CD4-positive, alpha-beta T cell (primary cell): ENCODE measurements around the gene C1QA. TPM values are rescaled to one million over a fixed set of nuclear protein-coding genes. Genes with fewer than 3 reads are reported as not detected.

ENCODE experiments used
- ATAC-seq: fragments of 200-7000 bp; cut with Tn5 transposase; one replicate; pipeline ENCODE4 v1.10.0; 2022; ENCODE audit warnings: mild to moderate bottlenecking; ENCODE audit not compliant: poor library complexity
- CTCF ChIA-PET: fragments of 350-600 bp; sonication (Branson Sonifier 250); formaldehyde crosslinking; loops from one replicate; lab custom pipeline; 2021; ENCODE audit warnings: antibody characterized with exemption, inconsistent platforms; lab: Charles Lee
- POLR2A ChIA-PET: fragments of 350-600 bp; sonication (Branson Sonifier 250); formaldehyde crosslinking; loops from one replicate; lab custom pipeline; 2021; ENCODE audit warnings: antibody characterized with exemption, inconsistent platforms; lab: Charles Lee
- DNase-seq, 14 experiments: peaks; one replicate each; pipeline ENCODE4 v3.0.0-alpha.2; 2013 to 2020; ENCODE audit warnings: mixed read lengths in 2 of 14
- H3K27ac ChIP-seq, 2 donors: one replicate each; pipeline versions ENCODE4 v1.5.1 to v1.7.0; 2013; ENCODE audit warnings: low read length in 2 of 2, low read depth in 1 of 2, mild to moderate bottlenecking in 1 of 2
- H3K27me3 ChIP-seq, 2 experiments: 1 replicate in 1 of 2; 2 replicates in 1 of 2; pipeline versions ENCODE4 v1.6.1 to v1.7.0; 2013; ENCODE audit warnings: low read length in 2 of 2, control low read depth in 1 of 2, mild to moderate bottlenecking in 1 of 2, moderate library complexity in 1 of 2; ENCODE audit not compliant: insufficient read depth in 2 of 2, control insufficient read depth in 1 of 2
- H3K36me3 ChIP-seq: one replicate; pipeline ENCODE4 v1.6.1; 2013; ENCODE audit warnings: low read length, control low read depth; ENCODE audit not compliant: insufficient read depth
- H3K4me1 ChIP-seq: one replicate; pipeline ENCODE4 v1.6.1; 2013; ENCODE audit warnings: low read length, control low read depth; ENCODE audit not compliant: insufficient read depth
- H3K4me3 ChIP-seq: one replicate; pipeline ENCODE4 v1.5.1; 2013; ENCODE audit warnings: mild to moderate bottlenecking, low read length, moderate library complexity
- H3K9me3 ChIP-seq, 2 experiments: 1 replicate in 1 of 2; 2 replicates in 1 of 2; pipeline versions ENCODE4 v1.6.1 to v1.7.0; 2013; ENCODE audit warnings: low read length in 2 of 2, mild to moderate bottlenecking in 2 of 2, control low read depth in 1 of 2, moderate library complexity in 1 of 2; ENCODE audit not compliant: control insufficient read depth in 1 of 2, insufficient read depth in 1 of 2
- H3K27ac Mint-ChIP-seq: one replicate; pipeline ENCODE4 v1.8.0; 2020; ENCODE audit warnings: mixed read lengths
- H3K27me3 Mint-ChIP-seq: one replicate; pipeline ENCODE4 v1.8.0; 2021; ENCODE audit warnings: mixed read lengths
- H3K36me3 Mint-ChIP-seq: one replicate; pipeline ENCODE4 v1.8.0; 2021; ENCODE audit warnings: low read depth, mixed read lengths
- H3K4me1 Mint-ChIP-seq: one replicate; pipeline ENCODE4 v1.8.0; 2021; ENCODE audit warnings: low read depth, mixed read lengths
- H3K4me3 Mint-ChIP-seq: one replicate; pipeline ENCODE4 v1.8.0; 2020; ENCODE audit warnings: mild to moderate bottlenecking, mixed read lengths
- H3K9me3 Mint-ChIP-seq: one replicate; pipeline ENCODE4 v1.8.0; 2020; ENCODE audit warnings: mixed read lengths
- CTCF ChIP-seq: fragments of 200-600 bp; IDR thresholded peaks from one replicate; pipeline ENCODE4 v1.8.0; 2022; ENCODE audit warnings: antibody characterized with exemption, mild to moderate bottlenecking
- intact Hi-C, 2 experiments: fragments of 100-400 bp; cut with DNase I in 1 of 2; cut with micrococcal nuclease in 1 of 2; formaldehyde crosslinking; loops; one replicate each; pipeline versions ENCODE4 v1.15.1 to v1.9.0; 2023 to 2025; cut with DNase I, micrococcal nuclease
- polyA plus RNA-seq, 2 donors: library from polyadenylated mRNA; unstranded; fragments of 120-200 nt; gene quantifications; one replicate each; pipeline ENCODE4 v1.2.1, GENCODE V29; 2013
- total RNA-seq, 174 experiments: library from RNA in 2 of 174; stranded (reverse) in 2 of 174; gene quantifications; one replicate each; pipeline ENCODE4 v1.2.3 and lab custom pipeline; 2021 to 2026

Gene C1QA
- total RNA-seq (not detected), total RNA-seq (lab: John Stamatoyannopoulos, UW) (0 to 0.53 (median 0) reads per million in 172 experiments)
- polyA plus RNA-seq (2013, experiment 1 of 2), result 2.5 TPM
- polyA plus RNA-seq (2013, experiment 2 of 2), result 2.2 TPM

GRCh38 chr1:22636353-22636752, at the start of gene C1QA:
C1QA (plus strand) TSS chr1:22636628; CDS start chr1:22637617, 989 bp downstream.
- ATAC-seq, result no peak
- Mint-ChIP-seq H3K27ac (no peak within 1 kb of the TSS), H3K4me3 (no peak within 1 kb of the TSS), H3K27me3 (peaks cover 39% of the 10 kb centered on the region), H3K36me3 (no peaks in the 10 kb centered on the region), H3K9me3 (no peaks in the 10 kb centered on the region), H3K4me1 (no peaks in the 10 kb centered on the region)
- no peak for TF ChIP-seq CTCF
- Histone ChIP-seq H3K27me3 (peaks cover 8 to 9% of the 10 kb centered on the region in 2 experiments), H3K4me1 (no peaks in the 10 kb centered on the region), H3K9me3 (peaks cover 0 to 18% of the 10 kb centered on the region in 2 experiments), H3K4me3 (no peak within 1 kb of the TSS), H3K27ac (no peak within 1 kb of the TSS), H3K36me3 (no peaks in the 10 kb centered on the region)
- CTCF ChIA-PET, result no interaction called here
- POLR2A ChIA-PET, result interaction anchor here (0.7 kb wide), 1 partner anchor 8 kb away, joined by 3 read pairs; no protein-coding TSS in a partner anchor
- intact Hi-C loops, result no loop called here
- peak in 1 of 14 experiments; percentile 16 for DNase-seq

- no peaks in the 10 kb centered on the region for H3K9me3 Mint-ChIP-seq
- Histone ChIP-seq H3K27me3 (peaks cover 0 to 4% of the 10 kb centered on the region in 2 experiments), H3K9me3 (no peaks in the 10 kb centered on the region), H3K4me3 (no peak overlapping the region), H3K36me3 (no peaks in the 10 kb centered on the region), H3K27ac (no peak overlapping the region), H3K4me1 (no peaks in the 10 kb centered on the region)
- ChIA-PET CTCF (no interaction called here), POLR2A (no interaction called here)
- no peak overlapping the region for H3K4me3 Mint-ChIP-seq
- no peaks in the 10 kb centered on the region for H3K4me1 Mint-ChIP-seq
- ATAC-seq, result no peak
- peaks cover 28% of the 10 kb centered on the region for H3K27me3 Mint-ChIP-seq
- no peak overlapping the region for H3K27ac Mint-ChIP-seq
- intact Hi-C loops, result no loop called here
- no peak for TF ChIP-seq CTCF
- H3K36me3 Mint-ChIP-seq, result no peaks in the 10 kb centered on the region
- no peak for DNase-seq
These were observed 49.2 kb upstream of the C1QA start for GRCh38 chr1:22587247-22587646.

GRCh38 chr1:22588899-22589422, 47.5 kb upstream of the C1QA start:
- H3K4me1 Mint-ChIP-seq, result no peaks in the 10 kb centered on the region
- peaks cover 30% of the 10 kb centered on the region for H3K27me3 Mint-ChIP-seq
- TF ChIP-seq CTCF, result no peak
- Histone ChIP-seq H3K4me3 (no peak overlapping the region), H3K9me3 (peaks cover 0 to 6% of the 10 kb centered on the region in 2 experiments), H3K4me1 (no peaks in the 10 kb centered on the region), H3K27ac (no peak overlapping the region), H3K27me3 (peaks cover 0 to 7% of the 10 kb centered on the region in 2 experiments), H3K36me3 (no peaks in the 10 kb centered on the region)
- POLR2A ChIA-PET, result no interaction called here
- CTCF ChIA-PET, result no interaction called here
- no peak for DNase-seq
- no peak overlapping the region for H3K27ac Mint-ChIP-seq
- intact Hi-C loops, result no loop called here
- H3K36me3 Mint-ChIP-seq, result no peaks in the 10 kb centered on the region
- H3K9me3 Mint-ChIP-seq, result no peaks in the 10 kb centered on the region
- no peak for ATAC-seq
- no peak overlapping the region for H3K4me3 Mint-ChIP-seq
